ENCODE data around the gene PTPRCAP. TPM values are rescaled to one million over a fixed set of nuclear protein-coding genes. Genes with fewer than 3 reads are reported as not detected.
A peak's percentile ranks its signal among the peaks of the same experiment; 100 is the strongest.
"Not testable (repeated sequence)": the region's sequence is repeated elsewhere in the genome, so short reads cannot be mapped to it uniquely, and the experiment has no call there.

PTPRCAP gene
- total and polyA plus RNA-seq, 9 of the 15 experiments (the other 6 are each of a cell fraction or from before 2014, with no cell fraction given): 0.22 to 2.0 (median 1.1) TPM; not detected in 4

- TF ChIP-seq ZNF316 (IDR thresholded peaks at IDR 0.05) (peak; percentile 38; the same call in 1 of the 2 replicates), RBM25 (IDR thresholded peaks at IDR 0.05; ENCODE audit: low read depth, low read length, severe bottlenecking) (peak; percentile 4), POLR2A (conservative IDR thresholded peaks at IDR 0.05) (peak; percentile 62), SUPT5H (IDR thresholded peaks at IDR 0.05) (0 out of 2 replicates have a peak, but pooled peaks have one; percentile 30), NFYB (IDR thresholded peaks at IDR 0.05; ENCODE audit: extremely low read depth, insufficient read length) (peak; percentile 68), ZBTB5 (IDR thresholded peaks at IDR 0.05) (peak; percentile 84), CC2D1A (IDR thresholded peaks at IDR 0.05) (peak; percentile 93), GABPB1 (CRISPR knock-in tag; IDR thresholded peaks at IDR 0.05) (0 out of 2 replicates have a peak, but pooled peaks have one; percentile 11), TBP (optimal IDR thresholded peaks at IDR 0.05; ENCODE audit: low read depth, low read length) (peak; percentile 39), MTA3 (IDR thresholded peaks at IDR 0.05; ENCODE audit: borderline replicate concordance) (peak; percentile 65; the same call in 1 of the 2 replicates)
- H3K9me1 ChIP-seq (ENCODE audit: control insufficient read depth, insufficient read depth, low read length); BruUV-seq (replicated peaks); intact Hi-C loops (cut with micrococcal nuclease); H3K79me2 ChIP-seq (ENCODE audit: control insufficient read depth, insufficient read depth, low read length); in situ Hi-C loops (cut with MboI); H3K4me3 ChIP-seq; H4K20me1 ChIP-seq (replicated peaks; ENCODE audit: control insufficient read depth, insufficient read depth, low read length); CTCF ChIA-PET (ENCODE audit: low intra/inter-chr PET ratio); H3K9me3 ChIP-seq (replicated peaks; ENCODE audit: control insufficient read depth, insufficient read depth, low read depth, low read length); H3K4me2 ChIP-seq (ENCODE audit: insufficient read depth, low read length); H3K27me3 ChIP-seq (ENCODE audit: control insufficient read depth in 2 of 2, insufficient read depth in 2 of 2, low read length in 2 of 2); H3K36me3 ChIP-seq (ENCODE audit: control insufficient read depth, insufficient read depth, low read length); H3K9ac ChIP-seq (ENCODE audit: insufficient read depth in 1 of 2, low read depth in 2 of 2, low read length in 2 of 2): not testable (repeated sequence)
- H3K4me1 ChIP-seq (replicated peaks in 1 of 2; ENCODE audit: control insufficient read depth in 2 of 2, insufficient read depth in 2 of 2, low read length in 2 of 2): peaks cover 12 to 24% of the 10 kb centered on the region in 2 experiments; a peak in 4 of 5 replicates
- peak overlapping the region; percentile 69 for H3K27ac ChIP-seq (ENCODE audit: extremely low read depth, low read depth, low read length)
- POLR2A ChIA-PET: interaction anchor here (0.5 to 1.5 kb wide), 7 partner anchors 9 to 215 kb away, joined by 3 to 4 read pairs (median 3); no protein-coding TSS in a partner anchor
- peak in 1 of 4 experiments; percentile 50 for DNase-seq (ENCODE audit: extremely low read depth in 1 of 4, low spot score in 3 of 4)
- H2AFZ ChIP-seq (ENCODE audit: low read depth, low read length): peak overlapping the region; percentile 73
- peak; percentile 49 for FAIRE-seq
- 65% methylated on average over 10 of the region's 10 CpGs for WGBS (ENCODE audit: insufficient coverage, low coverage, missing lambda C conversion rate)
- peak; percentile 57 for ATAC-seq
Measured at GRCh38 chr11:67476692-67477091, 39.2 kb upstream of the PTPRCAP start.
